Endothelial cell of umbilical vein (primary cell): ENCODE measurements around the gene SERPIND1. TPM values are rescaled to one million over a fixed set of nuclear protein-coding genes. Genes with fewer than 3 reads are reported as not detected.

Source experiments
- BruUV-seq: library from RNA; stranded (reverse); fragments of 400-500 nt; replicated peaks from 2 replicates; lab custom pipeline; 2021; lab: Mats Ljungman, UMichigan
- CTCF ChIA-PET: fragments of 300-600, 350-600 bp; sonication (Branson Sonifier 250); formaldehyde crosslinking; loops from one replicate; lab custom pipeline; 2021; ENCODE audit warnings: antibody characterized with exemption, inconsistent platforms; lab: Charles Lee
- POLR2A ChIA-PET: fragments of 300-600, 350-600 bp; sonication (Branson Sonifier 250); formaldehyde crosslinking; loops from one replicate; lab custom pipeline; 2021; ENCODE audit warnings: antibody characterized with exemption, inconsistent platforms; lab: Charles Lee
- DNase-seq: peaks from one replicate; pipeline ENCODE4 v3.0.0-alpha.2; 2011; ENCODE audit warnings: low read depth, low spot score
- FAIRE-seq: peaks from 2 replicates; lab custom pipeline; 2011; peaks lifted over from hg19 to GRCh38; lab: Jason Lieb, UNC
- H2AFZ ChIP-seq: 2 replicates; pipeline ENCODE4 v1.6.0; 2012; ENCODE audit warnings: low read depth, low read length, control low read depth, inconsistent platforms
- H3K27ac ChIP-seq: 2 replicates; pipeline ENCODE4 v1.5.1; 2011; ENCODE audit warnings: low read depth, mild to moderate bottlenecking, control low read depth, low read length, moderate library complexity; ENCODE audit not compliant: insufficient read depth
- H3K27me3 ChIP-seq, 2 experiments: 2 replicates each; pipeline versions ENCODE4 v1.6.0 to v1.6.1; 2011; ENCODE audit warnings: low read length in 2 of 2, mixed read lengths in 1 of 2; ENCODE audit not compliant: control insufficient read depth in 2 of 2, insufficient read depth in 2 of 2
- H3K36me3 ChIP-seq, 2 experiments: 2 replicates in 1 of 2; 3 replicates in 1 of 2; pipeline ENCODE4 v1.5.1; 2011; ENCODE audit warnings: low read length in 2 of 2, mild to moderate bottlenecking in 1 of 2, moderate library complexity in 1 of 2; ENCODE audit not compliant: control insufficient read depth in 2 of 2, insufficient read depth in 2 of 2; ENCODE audit errors: extremely low read depth in 1 of 2
- H3K4me1 ChIP-seq: 3 replicates; pipeline ENCODE4 v1.5.1; 2011; ENCODE audit warnings: mild to moderate bottlenecking, low read length; ENCODE audit not compliant: control insufficient read depth, insufficient read depth; ENCODE audit errors: extremely low read depth
- H3K4me2 ChIP-seq: 2 replicates; pipeline ENCODE4 v1.6.1; 2011; ENCODE audit warnings: low read length, control low read depth, mixed read lengths; ENCODE audit not compliant: insufficient read depth
- H3K4me3 ChIP-seq, 3 experiments: fragments of 200-600 bp in 1 of 3; sonication (generic), shearing (Covaris generic) in 1 of 3; replicated peaks in 1 of 3; 2 replicates each; pipeline ENCODE4 v1.5.1; 2011 to 2016; ENCODE audit warnings: control low read depth in 3 of 3, low read length in 3 of 3, mild to moderate bottlenecking in 2 of 3, inconsistent platforms in 1 of 3, low read depth in 1 of 3, moderate library complexity in 1 of 3; ENCODE audit not compliant: insufficient read depth in 1 of 3
- H3K79me2 ChIP-seq: 2 replicates; pipeline ENCODE4 v1.6.0; 2012; ENCODE audit warnings: low read length, inconsistent platforms; ENCODE audit not compliant: control insufficient read depth, insufficient read depth
- H3K9ac ChIP-seq: replicated peaks from 2 replicates; pipeline ENCODE3; 2011; ENCODE audit warnings: low read length, control low read depth; ENCODE audit not compliant: insufficient read depth; ENCODE audit errors: extremely low read depth
- H3K9me1 ChIP-seq: replicated peaks from 3 replicates; pipeline ENCODE4 v1.6.0; 2011; ENCODE audit warnings: mild to moderate bottlenecking, low read length; ENCODE audit not compliant: control insufficient read depth, insufficient read depth; ENCODE audit errors: extremely low read depth
- H3K9me3 ChIP-seq: replicated peaks from 2 replicates; pipeline ENCODE4 v1.5.1; 2012; ENCODE audit warnings: low read length, inconsistent platforms; ENCODE audit not compliant: control insufficient read depth, insufficient read depth
- H4K20me1 ChIP-seq: replicated peaks from 2 replicates; pipeline ENCODE3; 2011; ENCODE audit warnings: mild to moderate bottlenecking, low read length; ENCODE audit not compliant: control insufficient read depth, insufficient read depth; ENCODE audit errors: extremely low read depth
- CTCF ChIP-seq, 2 donors: IDR thresholded peaks; 1 replicate in 1 of 2; 2 replicates in 1 of 2; pipeline ENCODE4 v1.5.1; 2011; ENCODE audit warnings: low read length in 2 of 2, mild to moderate bottlenecking in 2 of 2, moderate library complexity in 2 of 2, control low read depth in 1 of 2, inconsistent platforms in 1 of 2, low read depth in 1 of 2; ENCODE audit not compliant: insufficient read depth in 1 of 2; ENCODE audit errors: extremely low read depth in 1 of 2
- EZH2 ChIP-seq: IDR thresholded peaks from 2 replicates; pipeline ENCODE4 v1.6.1; 2012; ENCODE audit warnings: borderline replicate concordance, low read depth, mild to moderate bottlenecking, moderate library complexity, low read length, inconsistent platforms; ENCODE audit not compliant: severe bottlenecking
- FOS ChIP-seq: IDR thresholded peaks from 2 replicates; pipeline ENCODE4 v1.6.1; 2011; ENCODE audit warnings: mild to moderate bottlenecking, low read length, moderate library complexity, borderline replicate concordance; ENCODE audit not compliant: insufficient read depth
- GATA2 ChIP-seq: IDR thresholded peaks from 2 replicates; pipeline ENCODE4 v1.7.0; 2011; ENCODE audit warnings: low read depth, mild to moderate bottlenecking, moderate library complexity, mixed read lengths, low read length; ENCODE audit not compliant: insufficient read length, insufficient read depth
- JUN ChIP-seq: IDR thresholded peaks from 2 replicates; pipeline ENCODE4 v1.6.1; 2011; ENCODE audit warnings: borderline replicate concordance, low read depth; ENCODE audit not compliant: insufficient read length, insufficient read depth
- MAX ChIP-seq: IDR thresholded peaks from 2 replicates; pipeline ENCODE4 v1.6.1; 2011; ENCODE audit not compliant: insufficient read depth, insufficient read length
- MYC ChIP-seq: IDR thresholded peaks from one replicate; pipeline ENCODE4 v1.6.1; 2011; ENCODE audit warnings: mild to moderate bottlenecking, low read depth, low read length
- POLR2A ChIP-seq: IDR thresholded peaks from 2 replicates; pipeline ENCODE4 v1.6.1; 2012; ENCODE audit warnings: low read depth, mild to moderate bottlenecking, control low read depth, low read length
- POLR2AphosphoS5 ChIP-seq: IDR thresholded peaks from 2 replicates; pipeline ENCODE4 v1.6.1; 2012; ENCODE audit warnings: low read depth, mild to moderate bottlenecking, control low read depth, low read length, moderate library complexity; ENCODE audit not compliant: insufficient read depth
- dilution Hi-C: fragments of 300-500 bp; cut with MboI; formaldehyde crosslinking; loops from one replicate; pipeline ENCODE4 v1.15.0; 2019; ENCODE audit warnings: low sequenced_read_pairs; ENCODE audit not compliant: extremely low pct_ligation_motif_present
- intact Hi-C: fragments of 100-400 bp; cut with micrococcal nuclease; formaldehyde crosslinking; loops from one replicate; pipeline ENCODE4 v1.10.0; 2022
- polyA plus RNA-seq, 4 experiments: library from polyadenylated mRNA; depleted of rRNA in 3 of 4; stranded (reverse) in 3 of 4; unstranded in 1 of 4; fragments of >200 nt; gene quantifications; 2 replicates each; pipeline versions ENCODE4 v1.2.1 to v1.2.3, GENCODE V29; 2011 to 2012; ENCODE audit warnings: missing spikeins in 1 of 4
- total RNA-seq: library from RNA; stranded (reverse); gene quantifications from 2 replicates; pipeline ENCODE4 v1.2.3, GENCODE V29; 2021

Gene SERPIND1
- total and polyA plus RNA-seq, 2 donors (not counting 3 experiments of a cell fraction or from before 2014, with no cell fraction given): 0.94 to 1.8 TPM

GRCh38 chr22:20822240-20822639, 48.3 kb downstream of the SERPIND1 start:
- Histone ChIP-seq H3K9me3 (no peaks in the 10 kb centered on the region), H3K4me1 (no peaks in the 10 kb centered on the region), H3K36me3 (peaks cover 0 to 5% of the 10 kb centered on the region in 2 experiments), H3K4me2 (no peak overlapping the region), H3K27me3 (no peaks in the 10 kb centered on the region), H3K9ac (no peak overlapping the region), H3K9me1 (no peaks in the 10 kb centered on the region), H4K20me1 (no peaks in the 10 kb centered on the region), H3K4me3 (no peak overlapping the region), H3K79me2 (no peaks in the 10 kb centered on the region), H2AFZ (no peak overlapping the region), H3K27ac (no peak overlapping the region)
- CTCF ChIA-PET: interaction anchor here (0.8 to 1.9 kb wide), 2 partner anchors 18 to 23 kb away, joined by 3 to 5 read pairs; no protein-coding TSS in a partner anchor
- no TSS peak for BruUV-seq
- POLR2A ChIA-PET: no interaction called here
- intact Hi-C loops (no loop called here), dilution Hi-C loops (no loop called here)
- FAIRE-seq (peak; percentile 4), DNase-seq (no peak)
- no peak for TF ChIP-seq EZH2
- no peak for TF ChIP-seq MAX

DNA sequence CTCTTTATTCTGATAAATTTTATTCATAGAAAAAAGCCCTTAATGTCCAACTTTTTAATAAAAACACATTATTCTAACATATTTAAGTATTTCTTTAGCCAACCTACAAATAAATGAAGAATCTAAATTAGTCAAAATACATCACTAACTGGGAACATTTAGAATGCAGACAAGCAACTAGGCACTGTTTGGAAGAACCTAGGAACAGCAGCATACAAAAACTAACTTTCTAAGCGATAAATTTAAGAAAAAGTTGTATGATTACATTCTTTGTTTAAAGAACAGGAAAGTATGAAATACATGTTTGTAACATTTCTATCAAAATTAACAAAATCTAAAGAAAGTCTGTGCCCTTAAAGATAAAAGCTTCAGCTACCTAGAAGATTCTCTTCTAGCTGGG, 49.4 kb downstream of the SERPIND1 start:
- Histone ChIP-seq H3K4me2 (no peak overlapping the region), H2AFZ (no peak overlapping the region), H3K4me3 (no peak overlapping the region), H3K36me3 (peaks cover 0 to 5% of the 10 kb centered on the region in 2 experiments), H3K9me3 (no peaks in the 10 kb centered on the region), H3K27me3 (no peaks in the 10 kb centered on the region), H3K27ac (no peak overlapping the region), H3K9ac (no peak overlapping the region), H3K4me1 (no peaks in the 10 kb centered on the region), H3K79me2 (no peaks in the 10 kb centered on the region), H4K20me1 (no peaks in the 10 kb centered on the region), H3K9me1 (no peaks in the 10 kb centered on the region)
- FAIRE-seq: no peak
- BruUV-seq: no TSS peak
- dilution Hi-C loops (no loop called here), intact Hi-C loops (no loop called here)
- no peak for DNase-seq
- no peak for TF ChIP-seq GATA2
- TF ChIP-seq MYC: no peak
- no peak for TF ChIP-seq CTCF (IDR thresholded peaks at IDR 0.05; ENCODE audit: extremely low read depth in 1 of 2, insufficient read depth in 1 of 2, low read depth in 1 of 2, low read length in 2 of 2)
- no peak for TF ChIP-seq POLR2AphosphoS5
- no peak for TF ChIP-seq FOS
- no peak for TF ChIP-seq POLR2A
- no peak for TF ChIP-seq JUN
- TF ChIP-seq EZH2: no peak
- no peak for TF ChIP-seq MAX
- ChIA-PET POLR2A (no interaction called here), CTCF (interaction anchor here (1.6 kb wide), 1 partner anchor 39 kb away, joined by 5 read pairs; no protein-coding TSS in a partner anchor)
